GM06990 (cell line): ENCODE results near the gene KLHL30.

Experiments
- DNase-seq: peaks from one replicate; pipeline ENCODE4 v3.0.0-alpha.2; 2011; ENCODE audit not compliant: insufficient read length; ENCODE audit errors: extremely low read depth
- H3K27me3 ChIP-seq: replicated peaks from 2 replicates; pipeline ENCODE4 v1.6.0; 2011; ENCODE audit warnings: low read length; ENCODE audit not compliant: control insufficient read depth, insufficient read depth
- H3K36me3 ChIP-seq: 2 replicates; pipeline ENCODE4 v1.5.1; 2011; ENCODE audit warnings: low read length; ENCODE audit not compliant: control insufficient read depth, insufficient read depth
- H3K4me3 ChIP-seq: replicated peaks from 2 replicates; pipeline ENCODE4 v1.5.1; 2011; ENCODE audit warnings: low read depth, mild to moderate bottlenecking, control low read depth, low read length
- CTCF ChIP-seq: IDR thresholded peaks from 2 replicates; pipeline ENCODE4 v1.5.1; 2011; ENCODE audit warnings: low read length, control low read depth, mild to moderate bottlenecking, inconsistent platforms; ENCODE audit not compliant: insufficient read depth, poor library complexity, severe bottlenecking

KLHL30 gene

GRCh38 chr2:238098901-238099713 is 39.4 kb upstream of the KLHL30 start:
- peaks cover 2% of the 10 kb centered on the region for H3K36me3 ChIP-seq
- no peak overlapping the region; the same call in 1 of the 2 replicates for H3K4me3 ChIP-seq
- no peak for DNase-seq
- H3K27me3 ChIP-seq: no peaks in the 10 kb centered on the region
- TF ChIP-seq CTCF: no peak

- no peak overlapping the region for H3K4me3 ChIP-seq
- no peak for TF ChIP-seq CTCF
- H3K27me3 ChIP-seq: no peaks in the 10 kb centered on the region
- no peaks in the 10 kb centered on the region; the same call in none of the 2 replicates for H3K36me3 ChIP-seq
- DNase-seq: no peak
Observed at GRCh38 chr2:238099714-238100048, 38.8 kb upstream of the KLHL30 start.

- no peaks in the 10 kb centered on the region; the same call in none of the 2 replicates for H3K36me3 ChIP-seq
- H3K4me3 ChIP-seq: no peak within 1 kb of the TSS
- DNase-seq: no peak
- TF ChIP-seq CTCF: no peak
- H3K27me3 ChIP-seq: no peaks in the 10 kb centered on the region
Observed at GRCh38 chr2:238100049-238100820, 38.2 kb upstream of the KLHL30 start, which contains the start of gene ESPNL. Gene ESPNL (plus strand): TSS chr2:238100340. CDS start chr2:238100420, 80 bp downstream.

- no peak for TF ChIP-seq CTCF
- no peaks in the 10 kb centered on the region; the same call in 1 of the 2 replicates for H3K36me3 ChIP-seq
- no peak overlapping the region for H3K4me3 ChIP-seq
- no peaks in the 10 kb centered on the region for H3K27me3 ChIP-seq
- DNase-seq: no peak
Observed at GRCh38 chr2:238100821-238101771, 37.4 kb upstream of the KLHL30 start.
